ENCODE measurements around the gene RNF220. TPM values are rescaled to one million over a fixed set of nuclear protein-coding genes. Genes with fewer than 3 reads are reported as not detected.

The RNF220 gene
- total RNA-seq, 4 donors from 2014 or later: 22.0 to 94.3 (median 49.4) TPM

GRCh38 chr1:44408212-44408582 is 3.1 kb downstream of the RNF220 start:
- TF ChIP-seq POLR2A (IDR thresholded peaks at IDR 0.05): no peak
- TF ChIP-seq CTCF (IDR thresholded peaks at IDR 0.05): no peak
- Histone ChIP-seq H3K9me3 (no peaks in the 10 kb centered on the region), H3K27ac (no peak overlapping the region), H3K4me3 (no peak overlapping the region), H3K4me1 (peaks cover 0 to 23% of the 10 kb centered on the region in 2 donors), H3K27me3 (peaks cover 28 to 76% of the 10 kb centered on the region in 2 donors), H3K36me3 (no peaks in the 10 kb centered on the region)
- intact Hi-C loops (cut with DNase I; ENCODE audit: low total_unique reads): no loop called here
- DNase-seq: no peak

- no peaks in the 10 kb centered on the region for H3K9me3 ChIP-seq
- H3K4me1 ChIP-seq: peaks cover 0 to 23% of the 10 kb centered on the region in 2 donors
- H3K4me3 ChIP-seq: no peak overlapping the region
- no peaks in the 10 kb centered on the region for H3K36me3 ChIP-seq
- H3K27ac ChIP-seq: no peak overlapping the region
- intact Hi-C loops (cut with DNase I; ENCODE audit: low total_unique reads): no loop called here
- no peak for TF ChIP-seq CTCF (IDR thresholded peaks at IDR 0.05)
- no peak for TF ChIP-seq POLR2A (IDR thresholded peaks at IDR 0.05)
- H3K27me3 ChIP-seq: peaks cover 24 to 76% of the 10 kb centered on the region in 2 donors
- no peak for DNase-seq
Observed at GRCh38 chr1:44408632-44409602, 3.9 kb downstream of the RNF220 start.

- H3K4me1 ChIP-seq: peaks cover 0 to 23% of the 10 kb centered on the region in 2 donors
- H3K27me3 ChIP-seq: peaks cover 24 to 76% of the 10 kb centered on the region in 2 donors
- no peak overlapping the region for H3K27ac ChIP-seq
- no peak for DNase-seq
- H3K36me3 ChIP-seq: no peaks in the 10 kb centered on the region
- TF ChIP-seq POLR2A (IDR thresholded peaks at IDR 0.05) (no peak), CTCF (IDR thresholded peaks at IDR 0.05) (no peak)
- intact Hi-C loops (cut with DNase I; ENCODE audit: low total_unique reads): no loop called here
- H3K9me3 ChIP-seq: no peaks in the 10 kb centered on the region
- H3K4me3 ChIP-seq: no peak overlapping the region
Observed at GRCh38 chr1:44409757-44410156, 4.7 kb downstream of the RNF220 start.

- peaks cover 22 to 78% of the 10 kb centered on the region in 2 donors for H3K27me3 ChIP-seq
- DNase-seq: no peak
- intact Hi-C loops (cut with DNase I; ENCODE audit: low total_unique reads): no loop called here
- no peak for TF ChIP-seq POLR2A (IDR thresholded peaks at IDR 0.05)
- H3K4me3 ChIP-seq: no peak overlapping the region
- H3K4me1 ChIP-seq: peaks cover 0 to 9% of the 10 kb centered on the region in 2 donors
- no peaks in the 10 kb centered on the region for H3K36me3 ChIP-seq
- no peaks in the 10 kb centered on the region for H3K9me3 ChIP-seq
- no peak overlapping the region for H3K27ac ChIP-seq
Observed at GRCh38 chr1:44411861-44412260, 6.8 kb downstream of the RNF220 start.

- intact Hi-C loops (cut with DNase I; ENCODE audit: low total_unique reads): no loop called here
- TF ChIP-seq CTCF (IDR thresholded peaks at IDR 0.05) (no peak), POLR2A (IDR thresholded peaks at IDR 0.05) (no peak)
- Histone ChIP-seq H3K27ac (no peak overlapping the region), H3K9me3 (no peaks in the 10 kb centered on the region), H3K27me3 (peaks cover 20 to 74% of the 10 kb centered on the region in 2 donors), H3K4me1 (peaks cover 0 to 6% of the 10 kb centered on the region in 2 donors), H3K4me3 (no peak overlapping the region), H3K36me3 (no peaks in the 10 kb centered on the region)
- DNase-seq: no peak
Observed at GRCh38 chr1:44412601-44413000, 7.5 kb downstream of the RNF220 start.

All from uterus (tissue), 4 donors.